ENCODE results near the gene PLPP4.

DNA sequence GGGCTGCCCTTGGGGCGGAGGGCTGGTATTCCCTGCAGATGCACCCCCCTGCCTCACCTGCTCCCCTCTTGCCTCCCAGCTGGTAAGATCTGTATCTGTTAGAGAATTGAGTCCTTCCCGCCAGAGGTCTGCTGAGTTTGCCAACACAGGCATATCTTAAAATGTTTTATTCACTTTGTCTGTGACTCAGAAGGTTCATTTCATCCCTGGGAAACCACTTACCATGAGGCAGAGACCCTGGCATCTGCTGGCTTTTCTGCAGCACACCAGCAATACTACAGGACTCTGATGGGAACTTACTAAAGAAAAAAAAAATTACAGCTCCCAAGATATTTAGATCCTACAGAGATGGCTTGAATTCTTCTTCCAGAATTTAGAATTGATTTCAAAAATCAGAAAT, 131.3 kb downstream of the PLPP4 start:
- TF ChIP-seq, protein P1, sequence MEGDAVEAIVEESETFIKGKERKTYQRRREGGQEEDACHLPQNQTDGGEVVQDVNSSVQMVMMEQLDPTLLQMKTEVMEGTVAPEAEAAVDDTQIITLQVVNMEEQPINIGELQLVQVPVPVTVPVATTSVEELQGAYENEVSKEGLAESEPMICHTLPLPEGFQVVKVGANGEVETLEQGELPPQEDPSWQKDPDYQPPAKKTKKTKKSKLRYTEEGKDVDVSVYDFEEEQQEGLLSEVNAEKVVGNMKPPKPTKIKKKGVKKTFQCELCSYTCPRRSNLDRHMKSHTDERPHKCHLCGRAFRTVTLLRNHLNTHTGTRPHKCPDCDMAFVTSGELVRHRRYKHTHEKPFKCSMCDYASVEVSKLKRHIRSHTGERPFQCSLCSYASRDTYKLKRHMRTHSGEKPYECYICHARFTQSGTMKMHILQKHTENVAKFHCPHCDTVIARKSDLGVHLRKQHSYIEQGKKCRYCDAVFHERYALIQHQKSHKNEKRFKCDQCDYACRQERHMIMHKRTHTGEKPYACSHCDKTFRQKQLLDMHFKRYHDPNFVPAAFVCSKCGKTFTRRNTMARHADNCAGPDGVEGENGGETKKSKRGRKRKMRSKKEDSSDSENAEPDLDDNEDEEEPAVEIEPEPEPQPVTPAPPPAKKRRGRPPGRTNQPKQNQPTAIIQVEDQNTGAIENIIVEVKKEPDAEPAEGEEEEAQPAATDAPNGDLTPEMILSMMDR (IDR thresholded peaks at IDR 0.05; ENCODE audit: insufficient read depth, low read length) = no peak
- no peak for TF ChIP-seq POLR2AphosphoS5 (IDR thresholded peaks at IDR 0.05; ENCODE audit: low read depth)
- TF ChIP-seq REST (IDR thresholded peaks at IDR 0.05; ENCODE audit: insufficient replicate concordance, low read depth) = no peak
- no peak for TF ChIP-seq GABPA (IDR thresholded peaks at IDR 0.05; ENCODE audit: low read depth)

Measured in HL-60 (cell line).